Effector memory CD8-positive, alpha-beta T cell (primary cell): ENCODE measurements around the gene CD38.
"Not testable (repeated sequence)": the region's sequence is repeated elsewhere in the genome, so short reads cannot be mapped to it uniquely, and the experiment has no call there.

ENCODE experiments used
- ATAC-seq: fragments of 150-1000 bp; cut with Tn5 transposase; replicated peaks from 2 replicates; pipeline ENCODE4 v1.10.0; 2021; ENCODE audit warnings: mild to moderate bottlenecking, moderate library complexity
- DNase-seq, 3 experiments: peaks; one replicate each; pipeline ENCODE4 v3.0.0; 2021
- H3K27ac Mint-ChIP-seq, 2 donors: one replicate each; pipeline ENCODE4 v1.8.0; 2022; ENCODE audit warnings: mild to moderate bottlenecking in 2 of 2, mixed read lengths in 2 of 2, moderate library complexity in 2 of 2
- H3K27me3 Mint-ChIP-seq, 2 donors: one replicate each; pipeline ENCODE4 v1.8.0; 2022; ENCODE audit warnings: mixed read lengths in 2 of 2
- H3K36me3 Mint-ChIP-seq: one replicate; pipeline ENCODE4 v1.8.0; 2022; ENCODE audit warnings: mild to moderate bottlenecking, moderate library complexity, mixed read lengths; ENCODE audit not compliant: insufficient read depth
- H3K4me1 Mint-ChIP-seq, 2 donors: one replicate each; pipeline ENCODE4 v1.8.0; 2022; ENCODE audit warnings: low read depth in 2 of 2, mixed read lengths in 2 of 2
- H3K4me3 Mint-ChIP-seq, 2 donors: one replicate each; pipeline ENCODE4 v1.8.0; 2022; ENCODE audit warnings: mild to moderate bottlenecking in 2 of 2, mixed read lengths in 2 of 2, moderate library complexity in 2 of 2
- H3K9me3 Mint-ChIP-seq, 2 donors: one replicate each; pipeline ENCODE4 v1.8.0; 2022; ENCODE audit warnings: mixed read lengths in 2 of 2

CD38 gene

DNA sequence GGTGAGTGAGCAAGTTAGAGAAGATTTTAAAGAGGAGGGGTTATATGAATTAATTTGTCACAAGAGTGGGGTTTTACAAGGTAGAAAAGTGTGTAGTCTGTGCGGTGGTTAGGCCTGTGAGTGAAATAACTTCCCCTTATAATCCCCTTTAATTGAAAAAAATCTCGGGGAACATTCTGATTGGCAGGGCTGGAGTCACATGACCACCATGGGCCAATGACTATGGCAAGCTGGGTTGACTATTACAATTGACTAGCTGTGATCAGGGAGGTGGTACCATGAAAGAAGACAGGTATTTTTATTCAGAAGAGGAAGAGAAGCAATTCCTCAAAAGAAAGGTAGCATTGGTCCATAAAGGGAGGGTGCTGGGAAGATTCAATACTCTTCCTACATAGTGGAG lies 27.0 kb upstream of the CD38 start:
- no peak for DNase-seq
- ATAC-seq: no peak
- peaks cover 30 to 32% of the 10 kb centered on the region in 2 donors for H3K4me1 Mint-ChIP-seq
- no peaks in the 10 kb centered on the region for H3K27me3 Mint-ChIP-seq
- H3K36me3 Mint-ChIP-seq: peaks cover 10% of the 10 kb centered on the region
- H3K27ac Mint-ChIP-seq: no peak overlapping the region
- H3K4me3 Mint-ChIP-seq: no peak overlapping the region
- H3K9me3 Mint-ChIP-seq: no peaks in the 10 kb centered on the region

DNA sequence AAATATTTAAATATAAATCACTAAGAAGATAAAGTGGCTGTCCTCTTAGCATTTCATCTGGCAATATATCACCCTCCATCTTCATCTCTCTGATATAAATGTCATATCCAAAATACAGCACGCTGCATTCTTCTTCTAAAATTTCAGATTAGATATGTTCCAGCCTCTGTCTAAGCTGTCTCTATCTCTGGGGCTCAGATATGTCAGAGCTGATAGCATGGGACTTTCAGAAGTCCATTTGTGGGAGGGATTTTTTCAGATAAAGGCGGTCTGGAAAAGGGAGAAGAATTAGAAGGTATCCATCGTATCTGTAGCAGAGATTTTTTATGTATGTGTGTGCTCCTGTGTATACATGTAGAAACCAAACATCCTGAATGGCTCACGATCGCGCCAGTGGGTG lies 25.0 kb upstream of the CD38 start:
- Mint-ChIP-seq H3K27me3 (no peaks in the 10 kb centered on the region), H3K36me3 (peaks cover 14% of the 10 kb centered on the region), H3K27ac (peak overlapping the region in 1 of 2 donors; percentile 67), H3K9me3 (no peaks in the 10 kb centered on the region), H3K4me3 (no peak overlapping the region), H3K4me1 (peaks cover 40 to 42% of the 10 kb centered on the region in 2 donors)
- no peak for DNase-seq
- ATAC-seq: no peak

DNA sequence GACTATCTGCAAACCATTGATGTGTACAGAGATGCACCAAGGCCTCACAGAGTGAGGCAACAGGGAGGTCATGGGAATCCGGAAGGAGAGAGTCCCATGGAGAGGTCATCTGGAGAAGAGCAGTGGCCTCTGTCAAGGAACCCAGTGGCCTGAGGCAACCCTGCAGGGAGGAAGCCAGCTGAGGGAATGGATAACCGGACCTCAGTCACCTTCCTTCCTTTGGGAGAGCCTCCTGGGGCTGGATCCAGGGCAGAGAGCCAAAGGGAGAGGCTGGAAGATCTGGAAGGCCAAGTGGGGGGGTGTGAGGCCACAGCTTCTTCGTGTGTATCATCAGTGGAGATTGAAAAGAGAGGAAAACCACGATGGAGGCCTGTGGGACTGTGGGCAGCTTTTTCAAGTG lies 24.3 kb upstream of the CD38 start:
- Mint-ChIP-seq H3K36me3 (peaks cover 14% of the 10 kb centered on the region), H3K4me3 (peak overlapping the region; percentile 66 to 73), H3K27me3 (no peaks in the 10 kb centered on the region), H3K9me3 (no peaks in the 10 kb centered on the region), H3K27ac (peak overlapping the region in 1 of 2 donors; percentile 67), H3K4me1 (peaks cover 40 to 42% of the 10 kb centered on the region in 2 donors)
- ATAC-seq (no peak), DNase-seq (no peak)

DNA sequence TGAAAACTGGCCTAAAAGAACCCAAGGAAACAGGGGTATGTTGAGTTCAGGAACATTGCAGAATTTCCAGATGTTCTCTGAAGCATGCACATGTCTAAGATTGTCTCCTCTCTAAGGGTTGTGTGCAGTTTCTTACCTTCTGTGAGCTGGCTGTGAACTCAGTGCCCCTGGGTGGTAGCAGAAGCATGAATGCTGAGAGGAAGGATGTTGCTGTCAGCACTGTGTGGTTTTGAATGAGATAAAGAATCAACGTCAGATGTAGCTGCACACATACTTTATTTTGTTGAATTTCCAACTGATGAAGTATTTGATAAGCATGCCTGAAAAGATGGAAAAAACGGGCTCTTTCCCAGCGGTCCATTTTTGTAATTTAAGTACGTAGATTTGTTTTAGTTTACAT lies 23.8 kb upstream of the CD38 start:
- peak; percentile 37 for ATAC-seq
- Mint-ChIP-seq H3K9me3 (no peaks in the 10 kb centered on the region), H3K4me1 (peaks cover 40 to 42% of the 10 kb centered on the region in 2 donors), H3K36me3 (peaks cover 14% of the 10 kb centered on the region), H3K27ac (peak overlapping the region in 1 of 2 donors; percentile 67), H3K4me3 (peak overlapping the region; percentile 66 to 73), H3K27me3 (no peaks in the 10 kb centered on the region)
- peak; percentile 27 to 45 (median 36) for DNase-seq

DNA sequence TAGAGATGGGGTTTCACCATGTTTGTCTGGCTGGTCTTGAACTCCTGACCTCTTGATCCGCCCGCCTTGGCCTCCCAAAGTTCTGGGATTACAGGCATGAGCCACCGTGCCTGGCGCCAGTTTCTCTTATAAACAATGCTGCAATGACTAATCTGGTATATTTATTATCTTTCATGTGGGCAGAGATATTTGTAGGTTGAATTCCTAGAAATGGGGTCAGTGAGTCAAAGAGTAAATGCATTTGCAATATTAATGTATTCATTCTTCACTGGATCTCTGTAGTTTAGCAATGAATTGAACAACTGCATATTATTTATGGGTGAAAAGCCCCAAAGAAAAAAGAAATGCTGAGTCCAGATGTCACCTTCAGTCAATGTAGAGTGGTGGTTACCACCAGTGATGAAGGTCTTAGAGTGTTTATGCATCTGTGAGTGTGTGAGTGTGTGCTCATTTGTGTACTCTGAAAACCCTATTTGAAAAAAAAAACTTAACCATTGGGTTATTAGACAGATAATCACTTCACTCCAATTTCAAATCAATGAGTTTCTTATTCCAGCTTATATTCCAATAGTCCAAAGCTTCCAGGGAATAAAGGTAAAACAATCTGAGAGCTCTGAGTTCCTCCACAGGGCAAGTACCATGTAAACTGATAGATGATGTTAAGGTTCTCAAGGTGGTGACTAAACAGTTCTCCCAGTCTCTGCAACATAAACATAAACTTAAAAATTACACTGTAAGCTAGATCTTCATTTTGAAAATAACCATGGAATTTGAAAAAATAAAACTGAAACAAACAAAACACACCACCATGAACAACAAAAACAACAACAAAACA lies 22.6 kb upstream of the CD38 start:
- Mint-ChIP-seq H3K36me3 (peaks cover 14% of the 10 kb centered on the region), H3K4me3 (peak overlapping the region; percentile 66 to 73), H3K9me3 (no peaks in the 10 kb centered on the region), H3K4me1 (peaks cover 40 to 42% of the 10 kb centered on the region in 2 donors), H3K27me3 (no peaks in the 10 kb centered on the region), H3K27ac (peak overlapping the region; percentile 30 to 91)
- no peak for DNase-seq
- ATAC-seq: no peak

DNA sequence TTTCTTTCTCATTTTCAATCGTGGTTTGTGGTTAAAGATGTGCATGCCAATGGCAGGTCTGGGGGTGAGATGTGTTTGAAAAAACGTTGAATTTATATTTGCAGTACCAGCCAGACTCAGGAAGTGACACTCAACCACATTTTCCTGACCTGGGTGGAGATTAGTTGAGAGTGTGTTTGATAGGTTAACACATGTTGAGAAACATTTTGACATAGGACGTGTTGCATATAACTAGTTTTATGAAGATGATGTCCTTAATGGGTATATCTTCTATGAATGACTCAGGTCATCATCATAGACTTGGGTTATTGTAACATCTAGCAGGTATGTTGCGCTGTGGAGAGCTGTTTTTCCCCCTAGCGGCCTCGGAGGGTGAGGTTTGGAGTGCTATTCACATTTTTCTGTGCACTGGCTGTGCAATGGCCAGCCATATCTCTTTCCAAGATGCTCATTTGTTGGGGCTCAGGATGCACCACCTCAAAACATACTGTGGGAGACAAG lies 21.7 kb upstream of the CD38 start:
- H3K27ac Mint-ChIP-seq: peak overlapping the region; percentile 30 to 91
- peak; percentile 87 for ATAC-seq
- peak; percentile 66 to 73 (median 71) for DNase-seq
- peaks cover 14% of the 10 kb centered on the region for H3K36me3 Mint-ChIP-seq
- no peaks in the 10 kb centered on the region for H3K9me3 Mint-ChIP-seq
- H3K4me1 Mint-ChIP-seq: peaks cover 40 to 42% of the 10 kb centered on the region in 2 donors
- H3K4me3 Mint-ChIP-seq: peak overlapping the region; percentile 66 to 73
- no peaks in the 10 kb centered on the region for H3K27me3 Mint-ChIP-seq

DNA sequence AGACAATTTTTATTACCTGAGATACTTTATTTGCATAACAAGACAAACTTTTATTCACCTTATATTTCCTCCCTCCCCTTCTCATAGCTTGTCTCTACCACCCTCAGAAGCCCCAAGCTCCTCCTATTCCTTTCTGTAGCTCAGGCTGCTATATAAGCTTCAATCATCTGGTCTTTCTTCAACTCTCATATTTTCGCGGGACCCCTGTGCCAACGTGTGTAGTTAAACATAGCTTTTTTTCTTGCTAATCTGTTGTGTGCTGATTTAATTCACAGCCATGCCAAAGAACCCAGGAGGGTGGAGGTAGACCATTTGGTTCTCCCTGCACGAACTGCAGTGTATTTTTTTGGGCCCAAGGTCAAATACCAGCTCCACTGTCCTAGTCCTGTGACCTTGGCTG lies 21.1 kb upstream of the CD38 start:
- no peak for DNase-seq
- Mint-ChIP-seq H3K4me1 (peaks cover 40 to 42% of the 10 kb centered on the region in 2 donors), H3K27ac (peak overlapping the region; percentile 30 to 91)

DNA sequence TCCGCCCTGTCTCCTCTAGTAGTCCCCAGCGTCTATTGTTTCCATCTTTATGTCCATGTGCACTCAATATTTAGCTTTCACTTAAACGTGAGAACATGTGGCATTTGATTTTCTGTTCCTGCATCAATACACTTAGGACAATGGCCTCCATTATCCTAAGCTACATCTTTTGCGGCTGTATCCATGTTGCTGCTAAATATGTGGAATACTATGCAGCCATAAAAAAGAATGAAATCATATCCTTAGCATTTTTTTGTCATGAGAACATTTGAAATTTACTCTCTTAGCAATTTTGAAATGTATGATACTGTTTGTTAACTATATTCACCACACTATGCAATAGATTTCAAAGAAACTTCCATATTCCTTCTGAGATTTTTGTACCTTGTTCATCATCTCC lies 19.8 kb upstream of the CD38 start:
- H3K4me3 Mint-ChIP-seq: no peak overlapping the region
- no peaks in the 10 kb centered on the region for H3K9me3 Mint-ChIP-seq
- ATAC-seq: no peak
- no peak overlapping the region for H3K27ac Mint-ChIP-seq
- H3K36me3 Mint-ChIP-seq: peaks cover 14% of the 10 kb centered on the region
- H3K4me1 Mint-ChIP-seq: peaks cover 37 to 44% of the 10 kb centered on the region in 2 donors
- H3K27me3 Mint-ChIP-seq: no peaks in the 10 kb centered on the region
- DNase-seq: no peak

More for the DNA sequence above, 21.1 kb upstream of the CD38 start:
- Mint-ChIP-seq H3K4me3 (peak overlapping the region; percentile 66 to 73), H3K27me3 (no peaks in the 10 kb centered on the region), H3K36me3 (peaks cover 14% of the 10 kb centered on the region), H3K9me3 (no peaks in the 10 kb centered on the region)
- no peak for ATAC-seq

DNA sequence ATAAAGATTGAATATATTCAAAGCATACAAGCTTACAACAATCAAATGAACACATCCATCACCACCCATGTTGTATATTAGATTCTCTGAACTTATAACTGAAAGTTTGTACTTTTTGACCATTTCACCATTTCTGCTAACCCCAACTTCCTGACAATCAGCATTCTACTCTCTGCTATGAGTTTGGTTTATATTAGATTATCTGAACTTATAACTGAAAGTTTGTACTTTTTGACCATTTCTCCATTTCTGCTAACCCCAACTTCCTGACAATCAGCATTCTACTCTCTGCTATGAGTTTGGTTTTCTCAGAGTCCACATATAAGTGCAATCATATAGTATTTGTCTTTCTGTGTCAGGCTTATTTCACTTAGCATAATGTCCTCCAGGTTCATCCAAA lies 15.7 kb upstream of the CD38 start:
- peak overlapping the region in 1 of 2 donors; percentile 11 for H3K27ac Mint-ChIP-seq
- H3K9me3 Mint-ChIP-seq, H3K27me3 Mint-ChIP-seq, DNase-seq, H3K36me3 Mint-ChIP-seq, ATAC-seq, H3K4me3 Mint-ChIP-seq: not testable (repeated sequence)
- peaks cover 17 to 32% of the 10 kb centered on the region in 2 donors for H3K4me1 Mint-ChIP-seq

DNA sequence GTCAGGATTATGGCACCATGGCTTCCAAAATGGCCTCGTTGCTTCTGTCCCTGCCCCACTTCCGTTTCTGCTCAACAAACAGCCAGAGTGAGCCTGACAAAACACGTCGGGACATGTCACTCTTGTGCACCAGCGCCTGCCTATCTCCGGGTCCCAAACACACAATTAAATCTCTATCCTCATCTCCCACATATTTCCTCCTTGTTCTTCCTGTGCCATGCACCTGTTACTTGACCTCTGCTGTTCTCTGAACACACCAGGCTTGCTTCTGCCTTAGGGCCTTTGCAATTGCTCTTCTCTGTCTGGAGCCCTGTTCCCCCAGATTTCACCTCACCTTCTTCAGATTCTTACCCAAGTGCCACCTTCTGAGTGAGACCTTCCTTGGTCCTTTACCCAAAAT lies 12.7 kb upstream of the CD38 start:
- ATAC-seq (no peak), DNase-seq (no peak)
- Mint-ChIP-seq H3K4me3 (no peak overlapping the region), H3K27ac (peak overlapping the region in 1 of 2 donors; percentile 71), H3K36me3 (peaks cover 3% of the 10 kb centered on the region), H3K9me3 (peaks cover 0 to 2% of the 10 kb centered on the region in 2 donors), H3K27me3 (no peaks in the 10 kb centered on the region), H3K4me1 (peaks cover 21 to 35% of the 10 kb centered on the region in 2 donors)

DNA sequence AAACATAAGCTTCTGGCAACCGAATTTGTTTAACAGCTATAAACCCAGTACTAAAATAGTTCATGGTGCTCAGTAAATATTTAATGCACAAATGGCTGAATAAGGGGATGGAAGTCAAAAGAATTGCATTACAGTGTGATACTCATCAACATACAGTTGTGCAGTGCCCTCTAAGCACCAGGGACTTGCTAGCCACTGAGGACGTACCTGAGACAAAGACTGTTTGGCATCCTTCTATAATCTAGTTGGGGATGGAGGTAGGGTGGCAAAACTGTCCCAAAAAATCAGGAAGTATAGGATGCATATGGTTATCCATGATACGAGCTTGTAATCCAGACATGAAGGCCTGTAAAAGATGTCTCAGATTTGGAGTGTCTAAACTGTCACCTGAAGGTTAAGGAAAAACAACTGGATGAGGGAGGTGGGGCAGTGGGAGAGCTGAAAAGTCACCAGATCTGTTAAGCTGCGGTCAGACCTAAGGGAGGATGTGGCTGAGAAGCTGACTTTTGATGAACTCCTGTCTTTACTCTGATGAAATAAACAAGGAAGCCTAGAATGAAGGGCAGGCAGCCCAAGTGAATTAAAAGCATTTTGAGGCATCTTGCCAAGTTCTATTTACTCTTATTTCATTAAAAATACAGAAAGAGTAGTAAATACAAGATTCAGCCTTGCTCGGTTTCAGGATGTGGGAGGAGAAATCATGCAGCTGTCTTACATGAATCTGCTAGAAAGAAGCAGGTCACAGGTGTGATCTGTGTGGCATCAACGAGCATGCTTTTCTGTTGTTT lies 12.0 kb upstream of the CD38 start:
- DNase-seq (peak; percentile 37 to 42 (median 40)), ATAC-seq (peak; percentile 91)
- Mint-ChIP-seq H3K36me3 (peaks cover 3% of the 10 kb centered on the region), H3K9me3 (peaks cover 0 to 2% of the 10 kb centered on the region in 2 donors), H3K27me3 (no peaks in the 10 kb centered on the region), H3K4me1 (peaks cover 24 to 35% of the 10 kb centered on the region in 2 donors), H3K4me3 (peak overlapping the region; percentile 58 to 64), H3K27ac (peak overlapping the region; percentile 39 to 71)

DNA sequence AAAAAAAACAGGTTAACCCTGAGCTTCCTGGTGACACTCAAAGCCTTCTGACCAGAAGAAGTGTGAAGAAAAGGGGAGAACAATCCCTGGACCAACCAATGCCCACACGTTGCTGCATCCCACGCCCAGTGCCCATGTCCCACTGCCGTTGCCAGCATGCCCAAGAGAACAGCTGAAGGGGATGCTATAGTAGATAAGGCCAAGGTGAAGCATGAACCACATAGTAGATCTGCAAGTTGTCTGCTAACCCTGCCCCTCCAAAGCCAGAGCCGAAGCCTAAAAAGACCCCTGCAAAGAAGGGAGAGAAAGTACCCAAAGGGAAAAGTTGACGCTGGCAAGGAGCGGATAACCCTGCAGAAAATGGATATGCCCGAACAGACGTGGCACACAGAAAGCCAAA lies 11.3 kb upstream of the CD38 start:
- Mint-ChIP-seq H3K4me3 (peak overlapping the region; percentile 58 to 64), H3K27ac (peak overlapping the region; percentile 39 to 71)

DNA sequence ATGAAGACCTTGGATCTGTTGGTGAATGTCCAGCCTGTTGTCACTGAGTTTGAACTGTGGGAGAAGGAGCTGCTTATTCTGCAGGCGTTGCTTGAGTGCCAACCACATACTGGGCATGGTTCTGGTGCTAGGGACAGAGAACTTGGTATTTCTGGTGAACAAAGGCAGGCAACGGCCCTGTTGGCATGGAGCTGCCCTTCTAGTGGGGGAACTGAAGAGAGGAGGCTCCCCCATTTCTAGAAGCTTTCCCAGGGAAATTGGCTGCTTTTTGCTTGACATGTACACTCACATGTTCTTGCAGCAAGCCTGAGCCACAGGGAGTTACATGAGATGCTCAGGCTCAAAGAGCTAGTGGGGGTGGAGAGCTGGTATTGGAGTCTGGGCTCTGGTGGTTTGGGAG lies 8.9 kb upstream of the CD38 start:
- H3K4me3 Mint-ChIP-seq: no peak overlapping the region
- no peak overlapping the region for H3K27ac Mint-ChIP-seq
- peaks cover 0 to 21% of the 10 kb centered on the region in 2 donors for H3K27me3 Mint-ChIP-seq
- peaks cover 3% of the 10 kb centered on the region for H3K36me3 Mint-ChIP-seq
- H3K4me1 Mint-ChIP-seq: peaks cover 31 to 34% of the 10 kb centered on the region in 2 donors
- DNase-seq (no peak), ATAC-seq (no peak)
- H3K9me3 Mint-ChIP-seq: peaks cover 0 to 2% of the 10 kb centered on the region in 2 donors

More for the DNA sequence above, 11.3 kb upstream of the CD38 start:
- peaks cover 0 to 2% of the 10 kb centered on the region in 2 donors for H3K9me3 Mint-ChIP-seq
- H3K27me3 Mint-ChIP-seq: no peaks in the 10 kb centered on the region
- H3K36me3 Mint-ChIP-seq: peaks cover 3% of the 10 kb centered on the region
- ATAC-seq: no peak
- H3K4me1 Mint-ChIP-seq: peaks cover 27 to 38% of the 10 kb centered on the region in 2 donors
- DNase-seq: no peak
